K562 (cell line): ENCODE measurements around the gene AUNIP. TPM values are rescaled to one million over a fixed set of nuclear protein-coding genes. Genes with fewer than 3 reads are reported as not detected.
A peak's percentile ranks its signal among the peaks of the same experiment; 100 is the strongest.

ENCODE experiments used
- ASH1L ChIP-seq: fragments of 450-650 bp; IDR thresholded peaks from 2 replicates; pipeline ENCODE4 v1.6.1; 2018; ENCODE audit warnings: borderline replicate concordance, mild to moderate bottlenecking, low read depth; ENCODE audit not compliant: partially characterized antibody
- CBFA2T3 ChIP-seq: fragments of 450-650 bp; IDR thresholded peaks from 2 replicates; pipeline ENCODE4 v1.6.1; 2017
- ETV6 ChIP-seq, 3 experiments: fragments of 150-350 bp in 1 of 3; sonication (generic) in 1 of 3; formaldehyde crosslinking in 1 of 3; IDR thresholded peaks; 2 replicates each; pipeline versions ENCODE4 v1.6.1 to v1.8.0; 2014 to 2022; ENCODE audit warnings: borderline replicate concordance in 2 of 3, low read depth in 2 of 3, antibody characterized with exemption in 1 of 3, low read length in 1 of 3, mild to moderate bottlenecking in 1 of 3, missing genetic modification reagents in 1 of 3
- GTF2A2 ChIP-seq: IDR thresholded peaks from 2 replicates; pipeline ENCODE4 v1.6.1; 2016; ENCODE audit warnings: mild to moderate bottlenecking, missing genetic modification characterization, missing compliant biosample characterization
- MLLT1 ChIP-seq, 2 experiments: fragments of 450-650 bp; IDR thresholded peaks; 2 replicates each; pipeline ENCODE4 v1.6.1; 2016
- MYC ChIP-seq, 2 experiments: fragments of 250-450 bp in 1 of 2; sonication (Bioruptor Pico) in 1 of 2; IDR thresholded peaks; 2 replicates each; pipeline versions ENCODE4 v1.5.1 to v1.6.1; 2012 to 2021; ENCODE audit warnings: low read depth in 2 of 2, borderline replicate concordance in 1 of 2, improper control_type of control experiment in 1 of 2, low read length in 1 of 2, mild to moderate bottlenecking in 1 of 2, moderate library complexity in 1 of 2
- POLR2AphosphoS5 ChIP-seq: IDR thresholded peaks from 2 replicates; pipeline ENCODE4 v1.6.1; 2011; ENCODE audit warnings: mild to moderate bottlenecking, low read depth, low read length, moderate library complexity; ENCODE audit not compliant: control insufficient read depth, insufficient read depth
- RHOXF2B ChIP-seq: fragments of 250-450 bp; sonication (Bioruptor Pico); conservative IDR thresholded peaks from 2 replicates; pipeline ENCODE4 v1.5.1; 2021
- SPI1 ChIP-seq: IDR thresholded peaks from 2 replicates; pipeline ENCODE4 v1.6.1; 2011; ENCODE audit warnings: low read depth, low read length, control low read depth, borderline replicate concordance
- ZNF12 ChIP-seq: sonication (generic); formaldehyde crosslinking; IDR thresholded peaks from 2 replicates; pipeline ENCODE4 v1.4.0; 2020; ENCODE audit warnings: mild to moderate bottlenecking, missing genetic modification reagents
- ZNF23 ChIP-seq: fragments of 250-450 bp; sonication (Bioruptor Pico); IDR thresholded peaks from 2 replicates; pipeline ENCODE4 v1.4.0; 2020; ENCODE audit warnings: mild to moderate bottlenecking
- ZNF3 ChIP-seq: fragments of 250-450 bp; sonication (Bioruptor Pico); IDR thresholded peaks from 2 replicates; pipeline ENCODE4 v1.5.0; 2021; ENCODE audit warnings: mild to moderate bottlenecking, moderate library complexity
- polyA plus RNA-seq, 8 experiments: library from polyadenylated mRNA; depleted of rRNA in 4 of 8; stranded (reverse) in 5 of 8; unstranded in 3 of 8; fragments of >200 nt; fragmentation: Nextera tagmentation in 2 of 8; fragmentation: Illumina TruSeq in 1 of 8; extraction: Ambion mirVana in 2 of 8; extraction: Trizol in 1 of 8; gene quantifications; 2 replicates each; pipeline versions ENCODE4 v1.2.1 to v1.2.3, GENCODE V29; 2011 to 2014; ENCODE audit warnings: inconsistent platforms in 1 of 8, missing spikeins in 1 of 8
- total RNA-seq, 7 experiments: library from RNA; depleted of rRNA in 6 of 7; stranded (reverse); fragments of >200 nt in 6 of 7; fragmentation: Illumina TruSeq in 2 of 7; extraction: Trizol in 2 of 7; gene quantifications; 2 replicates each; pipeline versions ENCODE4 v1.2.1 to v1.2.3, GENCODE V29; 2011 to 2021; ENCODE audit warnings: low replicate concordance in 1 of 7
- TF ChIP-seq, protein P1 (sequence below), 2 experiments: fragments of 250-450 bp in 1 of 2; fragments of 450-650 bp in 1 of 2; sonication (Bioruptor Pico) in 1 of 2; IDR thresholded peaks; 2 replicates each; pipeline versions ENCODE4 v1.6.1 to v1.8.0; 2016 to 2021; ENCODE audit warnings: mild to moderate bottlenecking in 2 of 2, moderate library complexity in 2 of 2, missing compliant biosample characterization in 1 of 2, missing genetic modification characterization in 1 of 2

AUNIP gene
- total and polyA plus RNA-seq, 9 of the 15 experiments (the other 6 are each of a cell fraction or from before 2014, with no cell fraction given), result 12.1 to 53.8 (median 47.1) TPM

DNA sequence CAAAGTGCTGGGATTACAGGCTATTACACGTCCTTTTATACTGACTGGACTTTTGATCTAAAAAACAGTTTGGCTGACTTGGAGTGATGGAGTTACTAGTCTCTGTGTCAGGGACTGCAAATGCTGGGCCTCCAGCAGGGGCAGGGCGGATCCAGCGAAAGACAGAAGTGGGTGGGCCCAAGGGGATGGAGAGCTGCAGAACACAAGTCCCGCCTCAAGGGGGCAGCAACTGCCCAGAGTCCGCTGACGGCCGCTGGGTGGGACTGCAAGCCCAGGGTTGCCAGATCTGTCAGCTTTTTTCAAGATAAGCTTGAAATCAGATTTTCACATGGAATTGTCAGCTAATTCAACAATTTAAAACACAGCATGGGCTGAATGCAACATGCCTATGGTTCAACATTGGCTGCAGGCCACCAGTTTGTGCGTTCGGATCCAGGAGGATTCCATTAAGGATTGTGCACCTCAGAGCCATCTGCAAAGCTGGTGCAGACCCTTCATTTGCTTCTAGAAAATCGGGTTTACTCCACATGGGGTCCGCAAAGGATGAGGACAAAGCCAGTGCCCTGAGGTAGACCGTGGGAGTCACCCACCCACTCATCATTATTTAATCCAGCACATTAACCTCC lies 36.2 kb upstream of the AUNIP start (continued):
- TF ChIP-seq POLR2AphosphoS5 (peak; percentile 37; the same call in 1 of the 2 replicates), ZNF3 (CRISPR knock-in tag) (no peak), ZNF12 (CRISPR knock-in tag) (no peak), RHOXF2B (CRISPR knock-in tag) (no peak), GTF2A2 (tag) (no peak), MYC (IDR thresholded peaks at IDR 0.05; ENCODE audit: low read depth, low read length) (peak; percentile 76), MYC (CRISPR knock-in tag; IDR thresholded peaks at IDR 0.05; ENCODE audit: borderline replicate concordance, low read depth) (no peak), CBFA2T3 (no peak), ZNF23 (no peak), SPI1 (peak; percentile 78), MLLT1 (IDR thresholded peaks at IDR 0.05) (peak in 1 of 2 experiments; percentile 79; a peak in 1 of 4 replicates), ASH1L (no peak), ETV6 (IDR thresholded peaks at IDR 0.05; ENCODE audit: borderline replicate concordance in 1 of 2, low read depth in 2 of 2, low read length in 1 of 2) (no peak; a peak in 1 of 4 replicates), ETV6 (CRISPR knock-in tag; IDR thresholded peaks at IDR 0.05; ENCODE audit: borderline replicate concordance) (no peak)
- TF ChIP-seq, protein P1, sequence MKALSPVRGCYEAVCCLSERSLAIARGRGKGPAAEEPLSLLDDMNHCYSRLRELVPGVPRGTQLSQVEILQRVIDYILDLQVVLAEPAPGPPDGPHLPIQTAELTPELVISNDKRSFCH (CRISPR knock-in tag; IDR thresholded peaks at IDR 0.05), result no peak
- TF ChIP-seq, protein P1 (tag; IDR thresholded peaks at IDR 0.05), result 0 out of 2 replicates have a peak, but pooled peaks have one; percentile 20
